ENCODE measurements around the gene SIGLEC7.

DNA sequence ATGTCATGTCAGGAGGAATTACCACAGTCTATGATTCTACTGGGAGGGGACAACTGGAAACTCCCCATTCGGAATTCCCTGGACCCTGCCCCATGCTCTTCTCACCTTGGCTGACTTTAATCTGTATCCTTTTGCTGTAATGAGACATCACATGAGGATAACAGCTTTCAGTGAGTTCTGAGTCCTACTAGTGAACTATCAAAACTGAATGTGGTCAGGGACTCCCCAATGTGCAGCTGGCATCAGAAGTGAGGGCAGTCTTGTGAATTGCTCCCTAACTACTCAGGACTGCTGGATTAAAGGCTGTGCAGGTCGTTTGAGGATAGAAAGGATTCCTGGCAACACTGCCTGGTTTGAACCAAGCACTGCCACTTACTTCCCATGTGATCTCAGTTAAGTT, 15.2 kb downstream of the SIGLEC7 start:
- TF ChIP-seq POLR2A (IDR thresholded peaks at IDR 0.05), result no peak
- TF ChIP-seq, protein P1, sequence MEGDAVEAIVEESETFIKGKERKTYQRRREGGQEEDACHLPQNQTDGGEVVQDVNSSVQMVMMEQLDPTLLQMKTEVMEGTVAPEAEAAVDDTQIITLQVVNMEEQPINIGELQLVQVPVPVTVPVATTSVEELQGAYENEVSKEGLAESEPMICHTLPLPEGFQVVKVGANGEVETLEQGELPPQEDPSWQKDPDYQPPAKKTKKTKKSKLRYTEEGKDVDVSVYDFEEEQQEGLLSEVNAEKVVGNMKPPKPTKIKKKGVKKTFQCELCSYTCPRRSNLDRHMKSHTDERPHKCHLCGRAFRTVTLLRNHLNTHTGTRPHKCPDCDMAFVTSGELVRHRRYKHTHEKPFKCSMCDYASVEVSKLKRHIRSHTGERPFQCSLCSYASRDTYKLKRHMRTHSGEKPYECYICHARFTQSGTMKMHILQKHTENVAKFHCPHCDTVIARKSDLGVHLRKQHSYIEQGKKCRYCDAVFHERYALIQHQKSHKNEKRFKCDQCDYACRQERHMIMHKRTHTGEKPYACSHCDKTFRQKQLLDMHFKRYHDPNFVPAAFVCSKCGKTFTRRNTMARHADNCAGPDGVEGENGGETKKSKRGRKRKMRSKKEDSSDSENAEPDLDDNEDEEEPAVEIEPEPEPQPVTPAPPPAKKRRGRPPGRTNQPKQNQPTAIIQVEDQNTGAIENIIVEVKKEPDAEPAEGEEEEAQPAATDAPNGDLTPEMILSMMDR (IDR thresholded peaks at IDR 0.05), result no peak
